IPS DF 19.7 (cell line): ENCODE measurements around the gene PLS1.
"Not testable (repeated sequence)": the region's sequence is repeated elsewhere in the genome, so short reads cannot be mapped to it uniquely, and the experiment has no call there.

ENCODE experiments used
- DNase-seq: peaks from one replicate; pipeline ENCODE4 v3.0.0-alpha.2; 2013; ENCODE audit warnings: low read depth, low spot score

PLS1 gene, protein sequence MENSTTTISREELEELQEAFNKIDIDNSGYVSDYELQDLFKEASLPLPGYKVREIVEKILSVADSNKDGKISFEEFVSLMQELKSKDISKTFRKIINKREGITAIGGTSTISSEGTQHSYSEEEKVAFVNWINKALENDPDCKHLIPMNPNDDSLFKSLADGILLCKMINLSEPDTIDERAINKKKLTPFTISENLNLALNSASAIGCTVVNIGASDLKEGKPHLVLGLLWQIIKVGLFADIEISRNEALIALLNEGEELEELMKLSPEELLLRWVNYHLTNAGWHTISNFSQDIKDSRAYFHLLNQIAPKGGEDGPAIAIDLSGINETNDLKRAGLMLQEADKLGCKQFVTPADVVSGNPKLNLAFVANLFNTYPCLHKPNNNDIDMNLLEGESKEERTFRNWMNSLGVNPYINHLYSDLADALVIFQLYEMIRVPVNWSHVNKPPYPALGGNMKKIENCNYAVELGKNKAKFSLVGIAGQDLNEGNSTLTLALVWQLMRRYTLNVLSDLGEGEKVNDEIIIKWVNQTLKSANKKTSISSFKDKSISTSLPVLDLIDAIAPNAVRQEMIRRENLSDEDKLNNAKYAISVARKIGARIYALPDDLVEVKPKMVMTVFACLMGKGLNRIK

DNA sequence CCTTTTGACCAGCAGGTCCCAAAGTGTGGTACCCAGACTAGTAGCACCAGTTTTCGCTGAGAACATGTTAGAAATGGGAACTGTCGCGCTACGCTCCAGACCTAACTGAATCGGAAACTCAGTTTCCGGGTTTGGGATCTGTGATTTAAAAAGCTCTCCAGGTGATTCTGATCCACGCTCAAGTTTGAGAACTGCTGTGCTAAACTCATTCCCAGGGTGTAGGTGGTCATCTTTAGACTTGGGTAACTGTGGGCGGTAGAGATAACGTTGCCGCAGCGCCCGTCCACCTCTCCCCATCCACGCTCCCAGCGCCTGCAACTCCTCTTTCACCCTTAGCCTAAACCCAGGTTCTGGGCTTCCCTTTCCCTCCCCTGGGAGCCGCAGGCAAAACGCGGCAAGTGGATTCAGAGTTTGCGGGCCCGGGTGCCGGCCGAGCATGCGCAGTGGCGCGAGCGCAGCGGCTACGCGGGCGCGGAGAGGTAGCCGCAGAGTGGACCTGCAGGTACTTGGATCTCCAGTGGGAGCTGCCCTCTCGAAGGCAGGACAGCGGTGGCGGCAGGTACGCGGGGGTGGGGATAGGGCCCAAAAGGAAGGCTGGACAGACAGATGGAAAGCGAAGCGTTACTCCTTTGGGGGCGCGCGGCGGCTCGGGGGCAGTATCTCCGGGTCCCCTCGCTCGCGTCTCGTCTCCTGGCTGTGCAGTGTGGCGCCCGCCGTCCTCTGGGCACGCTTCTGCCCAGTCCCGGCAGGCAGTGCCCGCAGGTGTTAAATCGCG lies at the start of gene PLS1:
Gene PLS1 (plus strand): TSS at position 443 of the 775 bp plus-strand sequence. CDS start 67,845 bp downstream, outside the sequence.
- peak; percentile 63 for DNase-seq

DNA sequence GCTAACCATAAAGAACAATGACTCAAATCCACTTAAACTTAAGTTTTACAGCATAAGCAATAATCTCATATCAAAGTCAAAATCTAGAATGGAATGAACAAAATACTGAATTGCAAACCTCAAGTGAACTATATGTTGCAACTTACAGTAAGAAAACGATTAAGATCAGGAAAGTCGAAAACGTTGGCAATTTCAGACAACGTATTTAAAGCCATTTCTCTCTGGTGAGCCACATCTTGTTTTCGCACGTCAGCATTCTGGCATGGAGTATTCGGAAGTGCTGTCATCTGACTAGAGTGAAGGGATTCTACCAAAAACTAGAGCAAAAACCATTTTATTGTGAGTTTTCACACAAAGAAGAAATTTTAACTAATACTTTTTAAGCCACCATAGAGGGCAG lies 46.2 kb upstream of the PLS1 start:
- no peak for DNase-seq

- DNase-seq: not testable (repeated sequence)
Measured at GRCh38 chr3:142552579-142552978, 43.6 kb upstream of the PLS1 start.

- DNase-seq: no peak
Measured at GRCh38 chr3:142553741-142554140, 42.5 kb upstream of the PLS1 start.

DNA sequence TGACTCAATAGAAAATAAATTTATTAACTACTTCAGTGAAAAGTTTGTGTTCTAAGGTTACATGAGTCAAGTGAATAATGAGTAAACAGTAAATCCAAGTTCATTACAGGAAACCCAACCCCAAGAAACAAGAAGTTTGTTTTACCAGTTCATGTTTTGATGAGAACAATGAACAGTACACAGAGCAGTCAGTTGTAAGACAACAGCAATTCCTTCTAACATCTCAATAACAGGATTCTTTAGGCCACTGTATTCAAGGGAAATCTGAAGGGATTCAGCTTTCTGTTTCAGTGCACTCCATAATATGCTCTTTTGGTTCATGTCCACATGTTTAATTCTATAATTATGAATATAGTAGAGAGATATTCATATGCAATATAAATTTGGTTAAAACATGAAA lies 36.1 kb upstream of the PLS1 start:
- DNase-seq: no peak

GRCh38 chr3:142563496-142563997 lies 32.6 kb upstream of the PLS1 start:
- no peak for DNase-seq

GRCh38 chr3:142566096-142566495 lies 30.1 kb upstream of the PLS1 start:
- no peak for DNase-seq

- no peak for DNase-seq
Measured at GRCh38 chr3:142568393-142569017, 27.7 kb upstream of the PLS1 start.

- not testable (repeated sequence) for DNase-seq
Measured at GRCh38 chr3:142569422-142569821, 26.8 kb upstream of the PLS1 start.

- not testable (repeated sequence) for DNase-seq
Measured at GRCh38 chr3:142574223-142574622, 22.0 kb upstream of the PLS1 start.

GRCh38 chr3:142574665-142575064 lies 21.5 kb upstream of the PLS1 start:
- no peak for DNase-seq

- no peak for DNase-seq
Measured at GRCh38 chr3:142576792-142577191, 19.4 kb upstream of the PLS1 start.

GRCh38 chr3:142577696-142578328 lies 18.4 kb upstream of the PLS1 start:
- no peak for DNase-seq

GRCh38 chr3:142578329-142579223 lies 17.6 kb upstream of the PLS1 start, which contains the start of gene ATR:
Gene ATR (minus strand): TSS chr3:142578733. CDS start chr3:142578704, 29 bp downstream.
- DNase-seq: peak; percentile 82

DNA sequence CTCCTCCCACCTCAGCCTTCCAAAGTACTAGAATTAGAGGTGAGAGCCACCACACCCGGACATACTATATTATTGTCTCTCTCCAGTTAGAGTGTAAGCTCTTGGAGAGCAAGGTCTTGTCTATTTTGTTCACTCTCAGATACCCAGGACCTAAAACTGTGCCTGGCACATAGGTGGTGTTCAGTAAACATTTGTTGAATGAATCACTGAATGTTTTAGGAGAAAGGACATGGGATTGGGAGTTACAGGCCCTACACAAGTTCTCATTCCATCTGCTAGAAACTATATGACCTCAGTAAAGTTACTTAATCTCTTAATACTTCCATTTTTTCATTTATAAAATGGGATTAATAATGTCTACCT lies 16.2 kb upstream of the PLS1 start:
- no peak for DNase-seq

DNA sequence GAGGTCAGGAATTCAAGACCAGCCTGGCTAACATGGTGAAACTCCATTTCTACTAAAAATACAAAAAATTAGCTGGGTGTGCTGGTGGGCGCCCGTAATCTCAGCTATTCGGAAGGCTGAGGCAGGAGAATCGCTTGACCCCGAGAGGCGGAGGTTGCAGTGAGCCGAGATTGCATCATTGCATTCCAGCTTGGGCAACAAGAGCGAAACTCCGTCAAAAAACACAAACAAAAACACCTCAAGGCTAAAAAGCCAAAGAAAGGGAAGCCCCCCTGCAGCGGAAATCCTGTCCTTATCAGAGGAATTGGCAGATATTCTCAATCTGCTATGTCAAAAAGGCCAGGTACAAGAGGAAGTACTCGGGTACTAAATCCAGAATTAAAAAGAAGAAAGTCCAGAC lies 15.1 kb upstream of the PLS1 start:
- DNase-seq: not testable (repeated sequence)

DNA sequence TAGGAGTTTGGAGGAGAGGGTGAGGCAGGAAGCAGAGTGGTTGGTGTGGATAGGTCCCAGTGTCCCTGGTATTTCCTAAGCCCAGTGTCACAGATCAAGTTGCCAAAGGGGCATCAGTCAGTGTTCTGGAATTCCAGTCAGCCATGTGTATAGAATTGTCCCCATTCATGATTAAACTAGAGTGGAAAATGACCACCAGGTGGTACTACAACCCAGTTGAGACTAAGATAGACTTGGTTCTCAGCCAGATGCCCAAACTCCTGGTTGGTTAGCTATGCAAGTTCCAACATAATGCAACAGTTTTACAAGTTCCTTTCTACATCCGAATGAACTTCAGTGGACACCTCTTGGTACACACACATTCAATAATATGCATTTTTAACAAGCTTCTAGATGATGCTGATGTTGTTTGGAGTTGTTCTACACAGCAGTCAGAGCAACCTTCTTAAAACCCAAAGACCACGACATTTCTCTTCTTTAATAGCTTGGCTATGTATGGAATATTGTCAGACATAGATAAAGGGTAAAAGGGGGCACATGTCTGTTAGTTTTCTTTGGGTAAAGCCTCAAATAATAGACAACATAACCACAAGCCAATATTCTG lies 9.3 kb upstream of the PLS1 start:
- peak; percentile 63 for DNase-seq

GRCh38 chr3:142588703-142589102 lies 7.5 kb upstream of the PLS1 start:
- no peak for DNase-seq

- not testable (repeated sequence) for DNase-seq
Measured at GRCh38 chr3:142592268-142592667, 3.9 kb upstream of the PLS1 start.

- no peak for DNase-seq
Measured at GRCh38 chr3:142595141-142595540, 1.1 kb upstream of the PLS1 start.
